GM19328 (cell line): Measurements from ENCODE around the gene RBM12.
"Not testable (repeated sequence)": the region's sequence is repeated elsewhere in the genome, so short reads cannot be mapped to it uniquely, and the experiment has no call there.

ENCODE experiments used
- ATAC-seq: cut with Tn5 transposase; IDR thresholded peaks from one replicate; pipeline ENCODE4 v1.9.1; 2021; ENCODE audit warnings: mild to moderate bottlenecking, moderate library complexity; ENCODE audit not compliant: unreplicated experiment

Gene RBM12

DNA sequence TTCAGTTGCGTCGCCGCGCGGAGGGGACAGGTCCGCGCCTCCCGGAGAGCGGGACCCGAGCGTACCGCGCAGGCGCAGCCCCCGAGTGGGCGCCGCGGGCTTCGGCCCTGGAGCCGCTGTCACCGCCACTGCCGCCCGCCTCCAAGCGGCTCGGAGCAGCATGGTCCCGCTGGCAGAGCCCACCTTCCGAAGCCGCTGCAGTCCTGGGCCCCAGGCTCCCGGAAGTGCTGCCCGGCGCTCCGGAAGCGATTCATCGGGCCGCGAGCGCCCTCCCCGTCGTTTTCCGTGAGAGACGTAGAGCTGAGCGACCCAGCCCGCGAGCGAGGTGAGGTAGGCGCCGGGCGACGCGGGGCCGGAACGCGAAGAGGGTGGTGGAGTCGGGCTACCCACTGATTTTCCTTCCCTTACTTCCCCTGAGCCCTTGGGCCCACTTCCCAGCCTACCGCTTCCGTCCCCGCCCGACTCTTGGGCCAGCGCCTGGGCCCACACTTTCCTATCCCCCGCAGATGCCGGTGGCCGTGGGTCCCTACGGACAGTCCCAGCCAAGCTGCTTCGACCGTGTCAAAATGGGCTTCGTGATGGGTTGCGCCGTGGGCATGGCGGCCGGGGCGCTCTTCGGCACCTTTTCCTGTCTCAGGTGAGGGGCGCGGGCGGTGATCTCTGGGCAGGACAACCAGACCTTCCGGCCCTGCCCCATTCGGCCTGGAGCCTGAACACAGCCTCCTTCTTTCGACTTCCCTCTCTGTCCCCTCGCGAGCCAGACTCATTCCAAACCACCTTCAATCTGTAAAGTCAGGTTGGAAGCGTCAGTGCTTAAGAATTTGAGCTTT lies 34.6 kb upstream of the RBM12 start, which contains the start of the genes NFS1 and ROMO1:
Gene NFS1, minus strand, starts transcription at position 226 of the 830 bp plus-strand sequence. Its CDS starts 64 bp downstream, at position 162.
Gene ROMO1, plus strand, starts transcription at position 279 of the 830 bp plus-strand sequence. Its CDS starts 228 bp downstream, at position 507.
- peak; percentile 81 for ATAC-seq

DNA sequence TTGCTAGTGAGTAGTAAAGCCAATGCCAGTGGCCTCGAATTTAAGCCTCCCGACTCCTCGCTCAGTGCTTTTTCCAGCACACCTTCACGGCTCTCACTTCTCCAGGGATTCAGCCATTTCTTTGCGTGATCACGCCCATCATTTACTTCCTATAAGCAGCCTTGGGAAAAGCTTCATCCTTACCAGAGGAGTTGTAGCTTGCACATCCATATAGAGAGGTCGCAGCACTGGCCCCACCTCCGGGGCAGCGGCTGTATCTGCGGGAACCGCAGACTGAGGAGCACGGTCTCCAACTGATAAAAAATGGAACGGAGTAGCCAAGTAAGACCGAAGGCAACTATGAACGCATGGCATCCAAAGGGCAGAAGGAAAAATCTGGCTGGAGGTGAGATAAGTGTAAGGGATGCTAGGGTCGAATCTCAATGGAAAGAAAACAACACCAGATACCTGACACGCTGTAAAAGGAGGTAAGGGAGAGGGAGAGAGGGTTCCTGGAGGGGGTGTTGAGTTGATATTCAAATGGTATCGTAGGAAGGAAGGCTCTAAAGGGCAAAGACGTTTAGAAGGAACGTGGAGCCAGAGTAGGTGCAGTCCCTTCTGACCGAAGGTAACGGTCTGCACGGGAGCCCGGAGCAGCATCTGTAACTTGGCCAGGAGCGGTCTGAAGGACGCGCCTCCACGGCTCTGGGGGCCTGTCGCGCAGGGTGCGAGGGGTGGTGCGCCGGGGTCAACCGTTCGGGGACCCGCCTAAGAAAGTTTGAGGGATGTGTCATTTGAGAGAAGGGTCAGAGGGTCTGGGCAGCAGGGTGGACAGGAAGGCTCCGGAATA lies 33.8 kb upstream of the RBM12 start:
- peak; percentile 12 for ATAC-seq

DNA sequence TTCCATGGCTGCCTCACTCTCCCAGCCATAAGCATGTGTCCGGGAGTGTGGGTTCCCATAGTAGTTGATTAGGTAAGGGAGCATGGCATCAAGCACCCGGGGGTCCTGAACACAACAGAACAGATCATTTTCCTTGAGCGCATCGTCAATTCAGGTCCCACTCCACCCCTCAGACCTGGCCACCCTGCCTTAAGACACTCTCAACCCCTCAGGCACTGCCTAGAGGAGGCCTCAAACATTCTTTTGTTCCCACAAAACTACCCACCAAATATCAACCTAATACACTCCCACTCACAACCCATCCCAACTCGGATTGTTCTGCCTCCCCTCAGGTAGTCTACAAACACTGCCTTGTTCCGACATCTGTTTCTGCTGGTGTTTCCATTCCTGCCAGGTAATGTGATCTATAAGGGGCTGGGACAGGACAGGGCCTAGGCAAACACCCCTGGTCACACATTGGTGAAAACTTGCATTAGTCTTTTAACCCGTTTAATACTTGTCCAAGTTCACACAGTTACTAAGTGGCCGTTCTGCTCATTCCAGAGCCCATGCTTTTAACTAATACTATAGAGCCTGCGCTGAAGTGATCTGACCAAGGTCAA lies 33.1 kb upstream of the RBM12 start:
- no peak for ATAC-seq

DNA sequence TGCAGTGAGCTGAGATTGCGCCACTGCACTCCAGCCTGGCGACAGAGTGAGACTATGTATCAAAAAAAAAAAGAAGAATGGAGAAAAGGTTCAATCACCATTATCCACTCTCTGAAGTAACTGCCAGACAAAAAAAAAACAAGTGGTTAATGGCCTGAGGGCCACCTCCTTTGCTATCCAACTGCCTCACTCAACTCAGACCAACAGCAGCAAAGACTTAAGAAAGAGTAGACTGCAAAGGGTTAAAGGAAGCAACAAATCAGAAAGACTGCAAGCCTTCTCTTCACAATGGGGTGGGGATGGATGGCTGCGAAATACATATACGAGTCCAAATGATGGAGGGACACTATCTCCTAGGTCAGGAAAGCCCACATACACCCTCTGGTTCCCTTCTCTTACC lies 31.3 kb upstream of the RBM12 start:
- ATAC-seq, result no peak

DNA sequence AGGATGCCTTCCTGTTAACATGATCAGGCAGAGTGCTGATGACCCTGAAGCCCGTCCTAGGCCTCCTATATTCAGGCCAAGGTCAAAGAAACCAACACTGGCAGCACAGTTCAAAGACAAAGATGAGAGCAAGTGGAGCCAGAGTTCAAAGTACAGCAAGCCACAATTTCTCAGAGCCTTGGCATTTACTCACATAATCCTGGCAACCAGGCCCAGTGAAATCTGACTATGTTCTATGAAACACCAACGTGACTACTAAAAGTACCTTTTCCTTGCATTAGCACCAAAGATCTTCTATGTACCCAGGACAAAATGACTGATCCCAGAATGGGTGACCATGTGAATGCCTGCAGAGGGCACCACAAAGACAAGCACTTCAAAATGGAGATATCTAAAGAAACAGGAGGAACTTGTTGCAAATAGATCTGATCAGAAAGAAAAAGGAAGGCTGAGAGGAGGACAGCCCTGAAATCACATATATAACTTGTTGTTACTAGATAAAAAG lies 30.6 kb upstream of the RBM12 start:
- no peak for ATAC-seq

DNA sequence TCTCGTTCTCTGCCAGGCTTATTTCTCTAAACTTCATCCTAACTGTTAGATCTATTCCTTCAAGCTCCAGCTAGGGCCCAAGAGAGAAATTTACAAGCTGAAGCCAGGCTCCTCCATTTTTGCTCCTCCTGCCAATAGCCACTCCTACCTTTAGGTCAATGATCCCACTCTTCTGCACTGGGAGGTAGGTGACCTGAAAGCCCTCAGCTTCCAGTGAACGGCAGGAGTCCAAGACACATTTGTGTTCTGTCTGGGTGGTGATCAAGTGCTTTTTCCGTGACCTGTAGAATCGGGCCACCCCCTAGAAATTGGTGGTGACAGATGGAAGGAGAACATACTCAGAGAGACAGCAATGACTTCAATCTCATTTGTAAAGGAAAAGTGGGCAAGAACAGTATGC lies 25.6 kb upstream of the RBM12 start:
- no peak for ATAC-seq

DNA sequence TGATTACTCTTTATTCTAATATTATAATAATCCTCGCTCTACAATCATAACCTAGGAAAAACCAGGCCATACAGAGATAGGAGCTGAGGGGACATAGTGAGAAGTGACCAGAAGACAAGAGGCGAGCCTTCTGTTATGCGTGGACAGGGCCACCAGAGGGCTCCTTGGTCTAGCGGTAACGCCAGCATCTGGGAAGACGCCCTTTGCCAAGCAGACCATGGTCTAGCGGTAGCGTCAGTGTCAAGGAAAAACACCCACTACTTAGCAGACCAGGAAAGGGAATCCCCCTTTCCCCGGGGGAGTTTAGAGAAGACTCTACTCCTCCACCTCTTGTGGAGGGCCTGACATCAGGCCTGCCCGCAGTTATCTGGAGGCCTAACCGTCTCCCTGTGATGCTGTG lies 22.2 kb upstream of the RBM12 start:
- not testable (repeated sequence) for ATAC-seq

DNA sequence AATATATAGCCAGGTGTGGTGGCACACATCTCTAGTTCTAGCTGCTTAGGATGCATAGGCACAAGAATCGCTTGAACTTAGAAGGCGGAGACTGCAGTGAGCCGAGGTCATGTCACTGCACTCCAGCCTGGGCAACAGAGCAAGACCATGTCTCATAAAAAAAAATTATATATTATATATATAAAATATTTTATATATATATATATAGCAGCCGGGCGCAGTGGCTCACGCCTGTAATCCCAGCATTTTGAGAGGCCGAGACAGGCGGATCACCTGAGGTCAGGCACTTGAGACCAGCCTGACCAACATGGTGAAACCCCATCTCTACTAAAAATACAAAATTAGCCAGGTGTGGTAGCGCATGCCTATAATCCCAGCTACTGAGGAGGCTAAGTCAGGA lies 20.7 kb upstream of the RBM12 start:
- ATAC-seq, result not testable (repeated sequence)

DNA sequence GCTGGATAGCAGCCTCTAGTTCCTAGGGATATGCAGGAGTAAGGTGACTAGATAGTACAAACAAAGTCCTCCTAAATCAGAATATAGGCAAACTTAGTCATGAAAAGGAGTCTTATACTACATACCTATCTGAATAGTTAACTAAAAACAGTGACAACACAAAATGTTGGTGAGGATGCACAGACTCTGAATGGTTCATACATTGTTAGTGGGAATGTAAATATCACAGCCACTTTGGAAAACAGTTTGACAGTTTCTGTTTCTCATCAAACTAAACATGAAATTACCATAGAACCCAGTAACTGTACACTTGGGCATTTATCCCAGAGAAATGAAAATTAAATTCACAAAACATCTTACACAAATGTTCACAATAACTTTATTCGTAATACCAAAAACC lies 17.3 kb upstream of the RBM12 start:
- no peak for ATAC-seq

DNA sequence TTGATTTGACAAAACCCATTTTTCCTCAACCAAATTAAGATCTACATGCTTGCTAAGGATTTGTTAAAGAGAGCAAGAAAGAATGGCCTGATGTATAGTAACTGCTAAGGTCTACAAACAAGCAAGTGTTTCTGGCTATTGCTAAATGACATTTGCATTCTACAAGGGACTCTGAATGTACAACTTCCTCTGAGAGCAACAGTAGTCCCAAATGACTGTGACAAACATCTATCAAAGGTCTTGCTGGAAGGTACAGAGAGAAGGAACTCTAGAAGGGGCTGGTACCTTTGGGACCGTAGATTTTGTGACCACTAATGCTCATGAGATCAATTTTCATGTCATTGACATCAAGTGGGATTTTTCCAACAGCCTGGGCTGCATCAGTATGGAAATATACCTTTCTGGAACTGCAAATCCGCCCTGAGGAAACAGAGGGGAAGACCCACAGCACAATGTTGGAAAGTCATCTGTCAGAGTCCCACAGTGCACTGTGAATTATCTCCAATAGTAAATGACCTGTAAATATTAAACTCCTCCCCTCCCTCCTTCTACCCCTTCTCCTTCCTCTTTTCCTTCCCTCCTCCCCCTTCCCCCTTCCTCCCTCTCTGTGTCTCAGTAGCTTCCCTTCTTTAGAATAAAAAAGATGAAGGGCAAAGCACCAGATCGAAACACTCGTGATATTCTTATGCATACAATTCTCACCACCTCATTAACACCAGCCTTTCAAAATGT lies 15.9 kb upstream of the RBM12 start:
- ATAC-seq, result no peak

DNA sequence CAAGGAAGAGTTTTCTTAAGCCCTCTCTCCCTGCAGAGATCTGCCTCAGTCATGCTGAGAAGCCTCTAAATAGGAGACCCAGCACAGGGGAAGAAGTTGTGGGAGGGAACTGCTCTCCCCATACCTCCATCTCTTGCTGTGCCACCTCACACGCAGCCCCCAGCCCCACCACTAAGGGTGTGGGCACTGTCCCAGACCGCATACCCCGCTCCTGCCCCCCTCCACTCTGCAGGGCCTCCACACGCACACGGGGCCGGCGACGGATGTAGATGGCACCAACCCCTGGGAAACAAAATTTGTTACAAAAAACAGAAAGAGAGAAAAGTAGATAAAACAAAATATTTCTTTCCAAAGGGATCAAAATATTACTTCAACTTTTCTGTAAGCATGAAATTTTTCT lies 10.2 kb upstream of the RBM12 start:
- no peak for ATAC-seq

DNA sequence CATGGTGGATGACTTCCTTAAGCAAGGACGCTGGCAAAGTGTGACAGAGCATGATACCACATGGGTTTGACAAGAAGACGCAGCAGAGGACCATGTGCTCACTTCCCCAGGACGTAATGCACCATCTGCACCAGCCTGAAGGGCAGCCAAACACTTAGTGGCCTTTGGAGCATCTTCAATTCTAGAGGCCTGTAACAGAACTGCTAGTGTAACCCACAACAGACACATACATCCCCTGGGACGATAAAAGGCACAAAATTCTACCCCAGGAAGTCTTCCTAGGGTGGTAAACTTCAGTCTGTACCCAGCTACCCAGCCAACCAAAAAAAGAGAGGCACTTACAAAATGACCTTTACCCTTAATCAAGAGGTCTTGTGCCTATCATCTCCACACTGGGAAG lies 9.2 kb upstream of the RBM12 start:
- no peak for ATAC-seq

DNA sequence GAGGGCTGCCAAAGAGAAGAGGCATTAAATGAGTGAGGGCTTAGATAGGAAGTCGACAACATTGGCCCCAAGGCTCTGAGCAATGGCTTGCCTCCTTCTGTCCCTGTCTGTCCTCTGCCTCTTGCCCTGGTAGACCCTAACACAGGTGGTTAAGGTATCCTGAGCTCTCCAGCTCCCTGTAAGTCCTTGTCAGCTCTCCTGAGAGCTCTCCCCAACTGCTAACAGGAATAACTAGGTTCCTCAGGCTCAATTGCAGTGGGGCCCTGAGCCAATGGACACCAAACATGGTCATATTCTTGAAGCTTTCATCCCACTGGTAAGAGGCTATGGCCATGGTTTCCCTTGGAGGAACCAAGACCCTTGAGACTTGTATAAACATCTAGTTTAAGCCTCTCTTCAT lies 5.0 kb upstream of the RBM12 start:
- no peak for ATAC-seq

DNA sequence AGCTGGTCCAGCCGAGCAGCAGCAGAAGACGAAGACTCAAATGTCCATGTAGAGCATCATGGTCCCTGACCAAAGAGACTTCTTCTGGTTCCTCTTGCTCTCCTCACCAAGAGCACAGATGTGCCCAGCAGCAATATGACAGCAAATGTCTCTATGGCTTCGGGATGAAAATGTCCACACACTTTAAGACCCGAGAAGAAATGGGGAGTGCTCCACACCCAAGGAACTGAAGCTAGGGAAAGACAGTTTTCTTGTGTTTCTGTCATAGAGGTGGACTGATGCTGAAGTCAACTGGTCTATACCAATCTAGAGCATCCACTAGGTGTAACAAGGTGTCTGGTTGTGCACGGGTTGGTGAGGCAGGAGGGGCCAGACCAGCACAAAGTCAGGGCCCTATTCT lies 4.5 kb upstream of the RBM12 start:
- ATAC-seq, result no peak

DNA sequence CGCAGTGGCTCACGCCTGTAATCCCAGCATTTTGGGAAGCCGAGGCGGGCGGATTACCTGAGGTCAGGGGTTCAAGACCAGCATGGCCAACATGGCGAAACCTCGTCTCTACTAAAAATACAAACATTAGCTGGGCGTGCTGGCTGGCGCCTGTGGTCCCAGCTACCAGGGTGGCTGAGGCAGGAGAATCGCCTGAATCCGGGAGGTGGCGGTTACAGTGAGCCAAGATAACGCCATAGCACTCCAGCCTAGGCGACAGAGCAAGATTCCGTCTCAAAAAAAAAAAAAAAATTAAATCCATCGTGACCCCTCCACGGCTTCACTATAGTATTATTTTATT lies 1.2 kb upstream of the RBM12 start:
- no peak for ATAC-seq

DNA sequence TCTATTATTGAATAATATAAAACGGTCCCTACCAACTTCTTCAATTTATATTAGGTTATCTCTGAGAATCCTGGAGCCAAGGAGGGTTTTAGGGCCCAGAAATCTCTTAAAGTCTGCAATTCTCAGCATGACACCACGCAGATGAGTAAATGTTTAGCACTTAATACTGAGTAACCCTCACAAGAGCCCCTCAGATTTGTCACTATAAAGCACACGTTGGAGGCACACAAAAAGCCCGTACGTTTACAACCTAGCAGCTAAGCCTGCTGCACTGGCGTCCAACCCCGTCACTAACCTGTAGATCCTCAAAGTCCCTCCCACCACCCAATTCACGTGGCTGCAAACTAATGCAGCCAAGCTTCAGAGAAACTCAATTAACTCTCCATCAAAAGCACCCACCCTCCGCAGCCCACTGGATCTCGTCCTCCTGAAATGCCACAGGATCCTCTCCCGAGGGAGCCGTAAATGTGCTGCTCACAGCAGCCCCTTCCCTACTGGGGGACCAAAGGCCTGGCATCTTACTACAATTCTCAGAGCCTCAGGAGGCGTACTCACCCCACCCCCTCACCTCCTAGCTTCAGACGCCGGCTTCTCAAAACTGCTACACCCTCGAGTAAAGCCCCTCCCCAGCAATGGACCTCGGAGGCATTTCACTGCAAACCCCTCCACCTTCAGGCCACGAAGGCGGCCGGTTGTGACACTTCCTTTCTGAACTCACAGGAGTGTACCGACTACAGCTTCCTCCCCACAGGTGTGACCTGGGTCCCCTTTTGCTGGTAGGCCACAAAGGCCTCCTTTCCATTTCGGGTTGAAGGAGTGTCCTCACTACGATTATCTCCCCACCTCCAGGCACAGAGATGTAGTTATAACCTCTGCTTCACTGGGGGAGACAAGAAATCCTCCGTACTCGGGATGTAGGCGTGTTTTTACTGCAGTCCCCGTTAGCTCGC lies 909 bp downstream of the RBM12 start:
- peak; percentile 16 for ATAC-seq

DNA sequence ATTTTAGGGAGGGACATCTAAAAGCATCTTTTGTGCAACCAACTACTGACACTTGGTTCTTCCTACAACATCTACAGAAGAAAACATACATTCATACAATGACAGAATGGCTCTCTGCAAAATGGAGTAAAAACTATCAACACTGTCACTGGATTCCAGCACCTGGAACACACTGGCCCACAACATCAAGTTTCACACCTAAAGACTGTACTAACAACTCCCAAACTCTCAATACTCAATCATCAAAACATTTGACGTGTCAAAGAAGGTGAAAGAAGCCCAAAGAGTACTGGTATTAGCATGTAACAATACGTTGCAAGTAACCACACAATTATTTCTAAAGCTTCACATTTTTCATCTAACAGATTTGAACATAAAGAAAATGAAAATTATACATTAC lies 2.1 kb downstream of the RBM12 start:
- ATAC-seq, result no peak

DNA sequence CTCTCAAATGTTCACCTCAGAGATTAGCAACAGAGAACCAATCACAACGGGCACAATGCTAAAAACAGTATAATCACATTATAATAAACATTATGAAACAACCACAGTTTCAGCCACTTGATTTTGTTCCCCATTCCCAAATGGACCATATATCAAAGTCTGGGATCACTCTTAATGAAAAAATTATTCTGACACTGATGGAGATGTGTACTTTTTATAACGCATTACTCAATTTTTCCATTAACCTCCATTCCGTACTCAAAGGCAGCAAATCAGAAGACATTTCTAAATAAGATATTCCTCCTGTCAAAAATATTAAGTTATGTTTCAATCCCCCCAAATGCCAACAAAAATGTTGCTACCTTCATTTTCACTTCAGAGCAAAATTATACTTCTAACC lies 2.8 kb downstream of the RBM12 start:
- no peak for ATAC-seq

DNA sequence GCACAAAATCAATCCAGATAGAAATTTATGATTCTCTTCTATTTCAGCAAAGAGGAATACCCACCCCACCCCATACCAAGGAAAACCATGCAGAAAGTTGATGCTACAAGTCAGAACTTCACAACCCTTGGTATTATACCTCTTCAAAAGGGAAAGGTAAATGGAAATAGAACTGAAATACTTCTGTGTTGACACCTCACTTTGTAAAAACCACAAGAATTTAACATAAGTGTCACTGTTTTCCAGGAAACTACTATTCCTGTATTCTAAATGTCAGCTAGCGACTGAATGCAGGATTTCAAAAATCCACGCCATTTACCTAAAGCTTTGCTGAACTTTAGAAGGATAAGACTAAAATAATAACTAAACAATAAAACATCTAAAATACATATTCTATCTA lies 3.6 kb downstream of the RBM12 start:
- no peak for ATAC-seq
